Heart left ventricle (tissue), 13 donors: ENCODE results near the gene CD83.

Experiments used
- CTCF ChIP-seq, 12 donors: fragments of 200-600 bp; sonication (generic) in 4 of 12; IDR thresholded peaks; one replicate each; pipeline versions ENCODE4 v1.5.0 to v1.8.0; 2018 to 2022; ENCODE audit warnings: antibody characterized with exemption in 12 of 12, mild to moderate bottlenecking in 5 of 12
- POLR2A ChIP-seq, 2 donors: fragments of 450-650 bp; IDR thresholded peaks; one replicate each; pipeline ENCODE4 v1.6.1; 2017; ENCODE audit warnings: antibody characterized with exemption in 2 of 2, mild to moderate bottlenecking in 2 of 2, moderate library complexity in 2 of 2
- donor health status: ischemic (EF 13 %, LVEDD 7.1; RV severe dilation, severe dysfunction).
- donor health status: DM: no; HTN: yes; CAD: no.
- donor health status: DM: no; HTN: no; CAD: no.
- donor health status: ischemic (EF 25% LVEDD 6.9; RV normal size, moderate dysfunction).
- donor health status: ischemic (EF 25% LVEDD 5.7; RV mildly dilated, moderate dysfunction).
- donor health status: ischemic (EF 35%, LVEDD 5.7; RV mildly dilated, moderate dysfunction).
- donor health status: nonischemic (EF 11% LVEDD 7.7; RV severe dilation, severe dysfunction).
- donor health status: DM: yes; HTN: yes; CAD: no.
- donor health status: PGD.
- donor health status: ischemic (EF 29% LVEDD 5.4; RV normal size, mild dysfunction).
- donor health status: nonischemic (EF 23%, LVEDD 6.1; RV moderate dilation, normal function).

GRCh38 chr6:14128746-14129145 is 11.2 kb downstream of the CD83 start:
- TF ChIP-seq CTCF (IDR thresholded peaks at IDR 0.05): no peak
- no peak for TF ChIP-seq POLR2A (IDR thresholded peaks at IDR 0.05)
